Measurements from ENCODE around the gene PKMYT1.

- TF ChIP-seq CTCF (IDR thresholded peaks at IDR 0.05), result no peak
- TF ChIP-seq EP300 (IDR thresholded peaks at IDR 0.05), result no peak
- no peak for TF ChIP-seq POLR2A (IDR thresholded peaks at IDR 0.05; ENCODE audit: low read length)
- TF ChIP-seq RAD21 (conservative IDR thresholded peaks at IDR 0.05 in 1 of 2, IDR thresholded peaks at IDR 0.05 in 1 of 2), result no peak
- no peak for TF ChIP-seq NFE2L2 (conservative IDR thresholded peaks at IDR 0.05; ENCODE audit: low read length)
- TF ChIP-seq JUN (IDR thresholded peaks at IDR 0.05), result no peak
- no peak for TF ChIP-seq MAX (IDR thresholded peaks at IDR 0.05)
- no peak for TF ChIP-seq MAFK (IDR thresholded peaks at IDR 0.05; ENCODE audit: partially characterized antibody)
- no peak for TF ChIP-seq BHLHE40 (IDR thresholded peaks at IDR 0.05; ENCODE audit: low read depth, low read length)
- TF ChIP-seq CHD2 (IDR thresholded peaks at IDR 0.05; ENCODE audit: low read length, partially characterized antibody), result no peak
- no peak for TF ChIP-seq PHF8 (IDR thresholded peaks at IDR 0.05; ENCODE audit: borderline replicate concordance, low read depth)
- TF ChIP-seq NR3C1 (IDR thresholded peaks at IDR 0.05), result no peak
Observed at GRCh38 chr16:2953706-2954627, 26.3 kb downstream of the PKMYT1 start.

Data from A549 (cell line).